Activated CD8-positive, alpha-beta T cell treated with anti-CD3 and anti-CD28 coated beads for 36 hours (primary cell): ENCODE data around the gene PRKAA1. TPM values are rescaled to one million over a fixed set of nuclear protein-coding genes. Genes with fewer than 3 reads are reported as not detected.
"Not testable (repeated sequence)": the region's sequence is repeated elsewhere in the genome, so short reads cannot be mapped to it uniquely, and the experiment has no call there.

Experiments
- ATAC-seq: fragments of 200-7000 bp; cut with Tn5 transposase; one replicate; pipeline ENCODE4 v1.10.0; 2021; ENCODE audit warnings: mild to moderate bottlenecking, moderate library complexity
- CTCF ChIA-PET: fragments of 350-600 bp; sonication (Branson Sonifier 250); formaldehyde crosslinking; loops from one replicate; lab custom pipeline; 2021; ENCODE audit warnings: antibody characterized with exemption; lab: Charles Lee
- POLR2A ChIA-PET: fragments of 350-600 bp; sonication (Branson Sonifier 250); formaldehyde crosslinking; loops from one replicate; lab custom pipeline; 2021; ENCODE audit warnings: antibody characterized with exemption; lab: Charles Lee
- DNase-seq: peaks from one replicate; pipeline ENCODE4 v3.0.0-alpha.2; 2020
- H3K27ac Mint-ChIP-seq: one replicate; pipeline ENCODE4 v1.8.0; 2021; ENCODE audit warnings: mild to moderate bottlenecking, mixed read lengths
- H3K27me3 Mint-ChIP-seq: one replicate; pipeline ENCODE4 v1.8.0; 2021; ENCODE audit warnings: mixed read lengths
- H3K36me3 Mint-ChIP-seq: one replicate; pipeline ENCODE4 v1.8.0; 2021; ENCODE audit warnings: low read depth, mixed read lengths
- H3K4me1 Mint-ChIP-seq: one replicate; pipeline ENCODE4 v1.8.0; 2021; ENCODE audit warnings: low read depth, mixed read lengths
- H3K4me3 Mint-ChIP-seq: one replicate; pipeline ENCODE4 v1.8.0; 2021; ENCODE audit warnings: mild to moderate bottlenecking, moderate library complexity, mixed read lengths
- H3K9me3 Mint-ChIP-seq: one replicate; pipeline ENCODE4 v1.8.0; 2021; ENCODE audit warnings: mixed read lengths
- CTCF ChIP-seq: fragments of 200-600 bp; IDR thresholded peaks from one replicate; pipeline ENCODE4 v1.8.0; 2022; ENCODE audit warnings: antibody characterized with exemption, mild to moderate bottlenecking
- intact Hi-C: fragments of 100-400 bp; cut with micrococcal nuclease; formaldehyde crosslinking; loops from one replicate; pipeline ENCODE4 v1.10.0; 2022
- total RNA-seq, 2 experiments: library from RNA; stranded (reverse); gene quantifications; one replicate each; pipeline ENCODE4 v1.2.3, GENCODE V29; 2021

The PRKAA1 gene
- total RNA-seq, 2 experiments from 2014 or later: 33.8 to 35.2 TPM

- TF ChIP-seq CTCF: no peak
- CTCF ChIA-PET: interaction anchor here (1.5 kb wide), 1 partner anchor 34 kb away, joined by 8 read pairs; no protein-coding TSS in a partner anchor
- ATAC-seq (no peak), DNase-seq (no peak)
- Mint-ChIP-seq H3K4me3 (no peak overlapping the region), H3K36me3 (peaks cover 20% of the 10 kb centered on the region), H3K4me1 (peaks cover 30% of the 10 kb centered on the region), H3K27ac (no peak overlapping the region), H3K27me3 (peaks cover 4% of the 10 kb centered on the region), H3K9me3 (no peaks in the 10 kb centered on the region)
- intact Hi-C loops: no loop called here
- POLR2A ChIA-PET: interaction anchor here (0.8 kb wide), 1 partner anchor 11 kb away, joined by 3 read pairs; no protein-coding TSS in a partner anchor
These were observed 1.1 kb upstream of the PRKAA1 start for GRCh38 chr5:40799258-40799657.

GRCh38 chr5:40798801-40799210 is 632 bp upstream of the PRKAA1 start:
- ATAC-seq (no peak), DNase-seq (no peak)
- Mint-ChIP-seq H3K4me1 (peaks cover 33% of the 10 kb centered on the region), H3K27me3 (peaks cover 4% of the 10 kb centered on the region), H3K4me3 (peak overlapping the region; percentile 80), H3K27ac (peak overlapping the region; percentile 87), H3K9me3 (no peaks in the 10 kb centered on the region), H3K36me3 (peaks cover 23% of the 10 kb centered on the region)
- ChIA-PET POLR2A (interaction anchor here (0.8 to 1.0 kb wide), 2 partner anchors 12 to 24 kb away, joined by 3 read pairs; no protein-coding TSS in a partner anchor), CTCF (interaction anchor here (1.5 to 1.6 kb wide), 2 partner anchors 20 to 34 kb away, joined by 3 to 8 read pairs; no protein-coding TSS in a partner anchor)
- intact Hi-C loops: no loop called here
- no peak for TF ChIP-seq CTCF

GRCh38 chr5:40797273-40798011 is 732 bp downstream of the PRKAA1 start:
- H3K4me3 Mint-ChIP-seq: peak overlapping the region; percentile 89
- peak; percentile 85 for DNase-seq
- peaks cover 26% of the 10 kb centered on the region for H3K36me3 Mint-ChIP-seq
- no peaks in the 10 kb centered on the region for H3K9me3 Mint-ChIP-seq
- peaks cover 42% of the 10 kb centered on the region for H3K4me1 Mint-ChIP-seq
- ChIA-PET CTCF (interaction anchor here (1.6 kb wide), 1 partner anchor 19 kb away, joined by 3 read pairs; no protein-coding TSS in a partner anchor), POLR2A (interaction anchor here (0.8 to 1.2 kb wide), 4 partner anchors 25 to 39 kb away, joined by 3 to 4 read pairs (median 3); partner anchors contain the start of gene RPL37)
- TF ChIP-seq CTCF: no peak
- peak overlapping the region; percentile 84 for H3K27ac Mint-ChIP-seq
- peak; percentile 44 for ATAC-seq
- peaks cover 4% of the 10 kb centered on the region for H3K27me3 Mint-ChIP-seq
- intact Hi-C loops: loop anchor here (2.0 kb wide), 1 partner anchor 43 kb away; the partner anchor contains the start of gene TTC33

- peaks cover 46% of the 10 kb centered on the region for H3K4me1 Mint-ChIP-seq
- H3K27me3 Mint-ChIP-seq: peaks cover 4% of the 10 kb centered on the region
- ATAC-seq: no peak
- POLR2A ChIA-PET: interaction anchor here (1.2 kb wide), 1 partner anchor 39 kb away, joined by 3 read pairs; the partner anchor contains the start of gene RPL37
- peak overlapping the region; percentile 89 for H3K4me3 Mint-ChIP-seq
- H3K27ac Mint-ChIP-seq: peak overlapping the region; percentile 54
- no peak for DNase-seq
- peaks cover 26% of the 10 kb centered on the region for H3K36me3 Mint-ChIP-seq
- CTCF ChIA-PET: no interaction called here
- intact Hi-C loops: loop anchor here (2.0 kb wide), 1 partner anchor 42 kb away; the partner anchor contains the start of gene TTC33
- H3K9me3 Mint-ChIP-seq: no peaks in the 10 kb centered on the region
- TF ChIP-seq CTCF: no peak
These were observed 1.7 kb downstream of the PRKAA1 start for GRCh38 chr5:40796487-40796889.

GRCh38 chr5:40794877-40795276 is 3.3 kb downstream of the PRKAA1 start:
- H3K27ac Mint-ChIP-seq, H3K9me3 Mint-ChIP-seq, intact Hi-C loops, H3K27me3 Mint-ChIP-seq, ATAC-seq, DNase-seq, POLR2A ChIA-PET, CTCF ChIA-PET: not testable (repeated sequence)
- H3K4me3 Mint-ChIP-seq: peak overlapping the region; percentile 16
- peaks cover 32% of the 10 kb centered on the region for H3K36me3 Mint-ChIP-seq
- peaks cover 60% of the 10 kb centered on the region for H3K4me1 Mint-ChIP-seq

- Mint-ChIP-seq H3K4me1 (peaks cover 62% of the 10 kb centered on the region), H3K36me3 (peaks cover 32% of the 10 kb centered on the region)
- CTCF ChIA-PET, H3K9me3 Mint-ChIP-seq, H3K27me3 Mint-ChIP-seq, DNase-seq, intact Hi-C loops, H3K27ac Mint-ChIP-seq, POLR2A ChIA-PET, ATAC-seq, H3K4me3 Mint-ChIP-seq: not testable (repeated sequence)
These were observed 3.8 kb downstream of the PRKAA1 start for GRCh38 chr5:40794340-40794739.

GRCh38 chr5:40792691-40793090 is 5.5 kb downstream of the PRKAA1 start:
- intact Hi-C loops, H3K4me3 Mint-ChIP-seq, CTCF ChIA-PET, H3K27ac Mint-ChIP-seq, DNase-seq, H3K9me3 Mint-ChIP-seq, H3K27me3 Mint-ChIP-seq, ATAC-seq: not testable (repeated sequence)
- Mint-ChIP-seq H3K36me3 (peaks cover 45% of the 10 kb centered on the region), H3K4me1 (peaks cover 65% of the 10 kb centered on the region)
- POLR2A ChIA-PET: interaction anchor here (0.8 to 1.8 kb wide), 2 partner anchors 16 to 42 kb away, joined by 3 to 5 read pairs; partner anchors contain the start of gene RPL37
